ENCODE measurements around the gene NANOS3.
A peak's percentile ranks its signal among the peaks of the same experiment; 100 is the strongest.
"Not testable (repeated sequence)": the region's sequence is repeated elsewhere in the genome, so short reads cannot be mapped to it uniquely, and the experiment has no call there.

Gene NANOS3

DNA sequence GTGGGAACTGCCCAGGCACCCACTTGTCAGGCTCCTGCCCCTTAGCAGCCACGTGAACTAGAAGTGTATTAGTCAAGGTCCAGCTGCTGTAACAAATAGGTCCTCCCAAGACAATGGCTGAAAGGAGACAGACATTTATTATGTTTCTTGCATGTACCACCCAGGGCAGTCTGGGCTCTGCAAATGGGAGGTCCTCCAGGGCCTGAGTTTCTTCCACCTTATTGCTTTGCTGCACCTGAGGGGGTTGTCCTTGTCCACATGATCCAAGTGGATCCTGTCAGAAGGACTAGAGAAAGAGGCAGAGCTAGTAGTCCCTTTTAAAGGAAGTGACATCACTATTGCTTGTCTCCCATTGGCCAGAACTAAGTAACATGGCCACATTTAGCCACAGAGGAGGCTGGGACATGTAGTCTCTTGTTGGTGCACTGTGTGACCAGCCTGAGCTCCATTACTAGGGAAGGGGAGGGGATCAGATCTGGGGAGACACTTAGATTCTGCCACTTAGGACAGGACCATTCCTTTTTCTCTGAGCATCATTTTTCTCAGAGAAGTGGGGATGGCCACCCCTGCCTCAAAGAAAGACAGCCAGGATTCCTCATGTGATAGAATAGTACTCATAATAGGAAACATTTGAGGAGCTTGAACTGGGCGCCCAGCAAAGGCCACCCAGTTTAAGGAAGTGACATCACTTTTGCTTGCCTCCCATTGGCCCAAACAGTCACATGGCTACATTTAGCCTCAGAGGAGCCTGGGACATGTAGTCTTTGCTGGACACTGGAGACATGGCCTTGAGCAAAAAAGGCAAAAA, 44.2 kb downstream of the NANOS3 start:
- DNase-seq (ENCODE audit: low read depth in 2 of 3, low spot score in 1 of 3) = peak in 1 of 3 donors; percentile 20

DNA sequence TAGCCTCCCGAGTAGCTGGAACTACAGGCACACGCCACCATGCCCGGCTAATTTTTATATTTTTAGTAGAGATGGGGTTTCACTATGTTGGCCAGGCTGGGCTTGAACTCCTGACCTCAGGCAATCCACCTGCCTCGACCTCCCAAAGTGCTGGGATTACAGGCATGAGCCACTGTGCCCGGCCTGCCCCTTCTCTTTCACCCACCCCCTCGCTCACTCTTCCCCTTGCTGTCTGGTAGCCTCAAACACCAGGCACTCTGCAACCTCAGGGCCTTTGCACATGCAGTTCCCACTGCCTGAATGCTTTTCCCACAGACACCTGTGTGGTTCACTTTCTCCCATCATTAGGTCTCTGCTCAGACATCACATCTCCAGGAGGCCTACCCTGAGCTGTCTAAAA, 45.2 kb downstream of the NANOS3 start:
- DNase-seq (ENCODE audit: low read depth in 2 of 3, low spot score in 1 of 3) = not testable (repeated sequence)

GRCh38 chr19:13923194-13923987, 46.5 kb downstream of the NANOS3 start:
- DNase-seq (ENCODE audit: low read depth in 2 of 3, low spot score in 1 of 3) = no peak

GRCh38 chr19:13926010-13926409, 49.1 kb downstream of the NANOS3 start:
- no peak for DNase-seq (ENCODE audit: low read depth in 2 of 3, low spot score in 1 of 3)

DNA sequence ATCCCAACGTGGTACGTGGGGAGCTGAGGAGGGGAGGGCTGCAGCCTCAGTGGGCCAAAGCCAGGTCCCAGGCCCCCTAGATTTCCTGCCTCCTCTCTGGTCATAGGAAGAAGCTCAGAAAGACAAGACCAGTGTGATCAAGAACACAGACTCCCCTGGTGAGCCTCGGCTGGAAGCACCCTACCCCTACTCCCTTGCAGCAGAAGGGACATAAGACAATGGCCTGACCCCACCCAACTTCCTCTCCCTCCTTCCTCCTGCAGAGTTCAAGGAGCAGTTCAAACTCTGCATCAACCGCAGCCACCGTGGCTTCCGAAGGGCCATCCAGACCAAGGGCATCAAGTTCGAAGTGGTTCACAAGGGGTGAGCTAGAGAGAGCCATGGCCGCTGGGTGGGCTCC, 49.8 kb downstream of the NANOS3 start:
- no peak for DNase-seq (ENCODE audit: low read depth in 2 of 3, low spot score in 1 of 3)

DNA sequence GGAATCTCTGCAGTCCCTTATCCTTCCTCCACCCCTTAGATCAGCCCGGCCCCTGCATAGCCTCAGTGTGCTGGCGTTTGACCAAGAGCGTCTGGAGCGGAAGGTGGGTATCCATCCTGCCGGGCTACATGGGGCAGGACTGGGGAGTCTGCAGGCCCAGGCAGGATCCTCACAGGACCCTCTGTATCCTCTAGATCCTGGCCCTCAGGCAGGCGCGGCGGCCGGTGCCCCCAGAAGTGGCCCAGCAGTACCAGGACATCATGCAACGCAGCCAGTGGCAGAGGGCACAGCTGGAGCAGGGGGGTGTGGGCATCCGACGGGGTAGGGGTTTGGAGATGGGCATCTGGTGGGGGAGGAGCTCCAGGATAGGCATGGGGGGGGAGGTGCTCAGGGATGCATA, 52.4 kb downstream of the NANOS3 start:
- no peak for DNase-seq (ENCODE audit: low read depth in 2 of 3, low spot score in 1 of 3)

DNA sequence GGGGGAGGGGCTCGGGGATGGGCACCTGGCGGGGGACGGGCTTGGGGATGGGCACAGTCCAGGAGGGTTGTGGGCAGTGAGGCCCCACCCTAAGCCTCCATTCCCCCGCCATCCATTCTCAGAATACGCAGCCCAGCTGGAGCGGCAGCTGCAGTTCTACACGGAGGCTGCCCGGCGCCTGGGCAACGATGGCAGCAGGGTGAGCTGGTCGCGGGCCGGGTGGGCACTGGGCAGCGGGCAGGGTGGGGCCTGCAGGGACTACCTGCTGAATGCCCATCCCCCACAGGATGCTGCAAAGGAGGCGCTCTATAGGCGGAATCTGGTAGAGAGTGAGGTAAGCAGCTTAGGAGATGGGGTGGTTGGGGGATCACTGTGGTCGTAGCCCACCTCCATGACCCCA, 53.0 kb downstream of the NANOS3 start:
- no peak for DNase-seq (ENCODE audit: low read depth in 2 of 3, low spot score in 1 of 3)
